Nephron progenitor cell (in vitro differentiated cells): Measurements from ENCODE around the gene POU5F1.

Source experiments
- DNase-seq: peaks from one replicate; pipeline ENCODE4 v3.0.0; 2021
- H3K27ac Mint-ChIP-seq: 2 replicates; pipeline ENCODE4 v1.8.0; 2021; ENCODE audit warnings: mild to moderate bottlenecking, moderate library complexity, mixed read lengths
- H3K27me3 Mint-ChIP-seq: 2 replicates; pipeline ENCODE4 v1.8.0; 2021; ENCODE audit warnings: mild to moderate bottlenecking, low read depth, mixed read lengths; ENCODE audit not compliant: poor library complexity
- H3K36me3 Mint-ChIP-seq: 2 replicates; pipeline ENCODE4 v1.8.0; 2021; ENCODE audit warnings: low read depth, mixed read lengths
- H3K4me1 Mint-ChIP-seq: 2 replicates; pipeline ENCODE4 v1.8.0; 2021; ENCODE audit warnings: mixed read lengths
- H3K4me3 Mint-ChIP-seq: 2 replicates; pipeline ENCODE4 v1.8.0; 2021; ENCODE audit warnings: mild to moderate bottlenecking, moderate library complexity, mixed read lengths
- H3K9me3 Mint-ChIP-seq: 2 replicates; pipeline ENCODE4 v1.8.0; 2021; ENCODE audit warnings: mild to moderate bottlenecking, moderate library complexity, mixed read lengths
- CTCF ChIP-seq: fragments of 200-600 bp; sonication (generic); IDR thresholded peaks from 2 replicates; pipeline ENCODE4 v1.5.0; 2021; ENCODE audit warnings: antibody characterized with exemption

POU5F1 gene

GRCh38 chr6:31126396-31127175 lies 43.9 kb downstream of the POU5F1 start:
- DNase-seq: no peak
- H3K27ac Mint-ChIP-seq: no peak overlapping the region
- H3K9me3 Mint-ChIP-seq: no peaks in the 10 kb centered on the region
- TF ChIP-seq CTCF: no peak
- H3K36me3 Mint-ChIP-seq: no peaks in the 10 kb centered on the region
- no peak overlapping the region for H3K4me3 Mint-ChIP-seq
- H3K4me1 Mint-ChIP-seq: peaks cover 26% of the 10 kb centered on the region
- H3K27me3 Mint-ChIP-seq: peaks cover 11% of the 10 kb centered on the region

- peaks cover 11% of the 10 kb centered on the region for H3K27me3 Mint-ChIP-seq
These were observed 44.7 kb downstream of the POU5F1 start for GRCh38 chr6:31125586-31126363.

GRCh38 chr6:31125162-31125561 lies 45.3 kb downstream of the POU5F1 start:
- H3K27me3 Mint-ChIP-seq: peaks cover 11% of the 10 kb centered on the region
- no peak for TF ChIP-seq CTCF
- no peak overlapping the region for H3K4me3 Mint-ChIP-seq
- H3K4me1 Mint-ChIP-seq: peaks cover 26% of the 10 kb centered on the region
- no peaks in the 10 kb centered on the region for H3K9me3 Mint-ChIP-seq
- H3K36me3 Mint-ChIP-seq: no peaks in the 10 kb centered on the region
- DNase-seq: no peak
- H3K27ac Mint-ChIP-seq: no peak overlapping the region

More at GRCh38 chr6:31125586-31126363, 44.7 kb downstream of the POU5F1 start:
- no peaks in the 10 kb centered on the region for H3K36me3 Mint-ChIP-seq
- no peaks in the 10 kb centered on the region for H3K9me3 Mint-ChIP-seq
- H3K27ac Mint-ChIP-seq: no peak overlapping the region
- H3K4me3 Mint-ChIP-seq: no peak overlapping the region
- peaks cover 26% of the 10 kb centered on the region for H3K4me1 Mint-ChIP-seq
- no peak for DNase-seq
- TF ChIP-seq CTCF: no peak

GRCh38 chr6:31122791-31123706 lies 47.4 kb downstream of the POU5F1 start:
- Mint-ChIP-seq H3K27me3 (peaks cover 4% of the 10 kb centered on the region), H3K27ac (no peak overlapping the region), H3K36me3 (no peaks in the 10 kb centered on the region), H3K9me3 (no peaks in the 10 kb centered on the region), H3K4me3 (no peak overlapping the region), H3K4me1 (peaks cover 26% of the 10 kb centered on the region)
- TF ChIP-seq CTCF: no peak
- no peak for DNase-seq

- Mint-ChIP-seq H3K9me3 (no peaks in the 10 kb centered on the region), H3K27me3 (peaks cover 3% of the 10 kb centered on the region), H3K4me1 (peaks cover 31% of the 10 kb centered on the region), H3K36me3 (no peaks in the 10 kb centered on the region), H3K4me3 (no peak overlapping the region), H3K27ac (peak overlapping the region; percentile 34)
- no peak for TF ChIP-seq CTCF
- no peak for DNase-seq
These were observed 49.2 kb downstream of the POU5F1 start for GRCh38 chr6:31121131-31121790.
